HEK293T (cell line): Measurements from ENCODE around the gene AP5Z1.

Experiments
- CTCF ChIA-PET: fragments of 350-600 bp; formaldehyde crosslinking; extraction: SDS; loops from one replicate; lab custom pipeline; 2021; ENCODE audit warnings: antibody characterized with exemption, inconsistent platforms; lab: Yijun Ruan, JAX
- POLR2A ChIA-PET: fragments of 350-600 bp; formaldehyde crosslinking; extraction: SDS; loops from one replicate; lab custom pipeline; 2020; ENCODE audit warnings: antibody characterized with exemption, inconsistent platforms; lab: Yijun Ruan, JAX
- DNase-seq: peaks from one replicate; pipeline ENCODE4 v3.0.0; 2012; ENCODE audit warnings: mixed read lengths; ENCODE audit errors: extremely low spot score
- ARNT ChIP-seq: fragments of 450-650 bp; IDR thresholded peaks from 2 replicates; pipeline ENCODE4 v1.6.1; 2017; ENCODE audit warnings: mild to moderate bottlenecking
- BHLHE40 ChIP-seq: fragments of 450-650 bp; IDR thresholded peaks from 2 replicates; pipeline ENCODE4 v1.6.1; 2016; ENCODE audit warnings: mild to moderate bottlenecking, moderate library complexity, borderline replicate concordance
- CTBP1 ChIP-seq: fragments of 450-650 bp; IDR thresholded peaks from 2 replicates; pipeline ENCODE4 v1.6.1; 2016; ENCODE audit warnings: borderline replicate concordance
- ELF4 ChIP-seq: fragments of 450-650 bp; IDR thresholded peaks from 2 replicates; pipeline ENCODE4 v1.6.1; 2017; ENCODE audit warnings: antibody characterized with exemption
- FOXA1 ChIP-seq: fragments of 450-650 bp; IDR thresholded peaks from 2 replicates; pipeline ENCODE4 v1.6.1; 2016; ENCODE audit warnings: mild to moderate bottlenecking
- FOXK2 ChIP-seq: fragments of 450-650 bp; IDR thresholded peaks from 2 replicates; pipeline ENCODE4 v1.6.1; 2016; ENCODE audit warnings: mild to moderate bottlenecking
- FOXM1 ChIP-seq: fragments of 450-650 bp; IDR thresholded peaks from 2 replicates; pipeline ENCODE4 v1.6.1; 2017; ENCODE audit warnings: mild to moderate bottlenecking, borderline replicate concordance
- HDGF ChIP-seq: fragments of 450-650 bp; IDR thresholded peaks from 2 replicates; pipeline ENCODE4 v1.6.1; 2017; ENCODE audit warnings: antibody characterized with exemption, borderline replicate concordance
- L3MBTL2 ChIP-seq: fragments of 450-650 bp; conservative IDR thresholded peaks from 2 replicates; pipeline ENCODE4 v1.6.1; 2016; ENCODE audit warnings: mild to moderate bottlenecking
- LEF1 ChIP-seq: fragments of 450-650 bp; IDR thresholded peaks from 2 replicates; pipeline ENCODE4 v1.6.1; 2017; ENCODE audit warnings: mild to moderate bottlenecking, borderline replicate concordance
- NFRKB ChIP-seq: fragments of 450-650 bp; IDR thresholded peaks from 2 replicates; pipeline ENCODE4 v1.6.1; 2016; ENCODE audit warnings: mild to moderate bottlenecking, moderate library complexity
- PKNOX1 ChIP-seq: fragments of 450-650 bp; IDR thresholded peaks from 2 replicates; pipeline ENCODE4 v1.6.1; 2016
- SP1 ChIP-seq: fragments of 450-650 bp; IDR thresholded peaks from 2 replicates; pipeline ENCODE4 v1.6.1; 2017
- SUZ12 ChIP-seq: fragments of 450-650 bp; IDR thresholded peaks from 2 replicates; pipeline ENCODE4 v1.6.1; 2016; ENCODE audit warnings: mild to moderate bottlenecking
- TARDBP ChIP-seq: fragments of 450-650 bp; IDR thresholded peaks from 2 replicates; pipeline ENCODE4 v1.6.1; 2016
- ZNF384 ChIP-seq: fragments of 450-650 bp; IDR thresholded peaks from 2 replicates; pipeline ENCODE4 v1.6.1; 2016

AP5Z1 gene

DNA sequence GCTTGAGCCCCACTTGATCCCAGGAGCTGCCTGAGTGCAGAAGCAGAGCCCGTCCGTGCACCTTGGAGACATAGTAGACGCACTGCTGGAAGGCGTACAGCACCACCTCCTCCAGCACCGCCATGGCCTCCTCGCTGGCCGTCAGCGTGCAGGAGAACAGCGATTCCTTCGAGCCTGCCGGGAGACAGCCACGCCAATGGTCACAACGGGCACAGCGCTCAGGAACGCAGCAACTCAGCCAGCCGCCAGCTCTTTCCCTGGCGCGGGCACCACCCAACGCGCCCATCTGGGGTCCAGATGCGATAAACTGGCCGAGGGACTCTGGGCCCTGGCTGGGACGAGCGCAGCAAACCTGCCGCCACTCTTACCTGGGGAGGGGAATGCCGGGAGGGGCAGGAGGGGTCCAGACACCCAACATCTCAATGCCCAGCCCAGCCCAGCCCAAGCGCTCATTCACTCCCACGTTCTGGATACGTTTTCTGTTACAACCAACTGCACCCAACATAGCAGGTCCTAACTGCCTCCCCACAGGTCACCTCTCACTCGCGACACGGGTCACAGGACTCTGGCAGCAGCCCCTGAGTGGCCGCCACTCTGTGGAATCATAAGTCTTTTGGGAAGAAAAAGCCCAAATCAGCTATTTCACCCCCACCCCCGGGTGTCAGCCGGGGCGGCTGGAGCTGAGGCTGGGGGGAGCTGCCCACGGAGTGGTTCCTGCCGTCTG, 41.9 kb downstream of the AP5Z1 start:
- no peak for DNase-seq
- TF ChIP-seq CTBP1 (no peak), FOXA1 (no peak), SP1 (no peak)
- ChIA-PET CTCF (no interaction called here), POLR2A (no interaction called here)

DNA sequence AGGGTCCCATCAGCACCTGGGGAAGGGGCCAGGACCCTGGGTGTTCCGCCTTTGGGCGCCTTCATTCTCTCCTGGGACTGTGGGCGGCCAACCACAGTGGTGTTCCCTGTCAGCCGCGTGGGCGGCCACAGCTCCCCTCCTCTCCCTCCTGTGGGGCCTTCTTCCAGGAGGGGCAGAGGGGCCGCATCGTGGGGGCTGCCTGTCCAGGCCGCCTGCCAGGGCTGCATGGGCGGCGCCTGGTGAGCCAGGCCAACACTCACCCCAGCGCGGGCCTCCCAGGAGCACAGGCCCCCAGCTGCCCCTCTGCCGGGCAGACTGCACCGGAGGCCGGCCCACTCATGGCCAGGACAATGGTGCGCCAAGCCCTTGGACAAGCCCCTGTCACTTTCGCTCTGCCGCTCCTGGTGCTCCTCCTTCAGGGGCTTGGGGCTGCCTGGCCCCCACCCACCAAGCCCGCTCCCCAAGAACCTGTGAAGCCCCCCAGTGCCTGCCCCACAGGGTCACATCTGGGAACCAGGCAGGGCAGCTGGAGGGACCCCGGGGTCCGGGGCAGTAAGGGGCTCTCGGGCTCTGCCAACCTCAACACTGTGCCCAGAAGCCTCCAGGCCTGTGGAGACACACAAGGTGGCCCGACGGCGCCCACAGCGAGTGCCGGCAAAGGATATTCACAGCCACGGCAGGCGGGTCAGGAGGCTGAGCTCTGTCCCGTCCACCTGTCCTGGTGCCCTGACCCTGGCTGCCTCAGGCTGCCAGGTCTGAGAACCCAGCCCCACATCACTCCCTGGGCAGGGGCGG, 42.8 kb downstream of the AP5Z1 start:
- TF ChIP-seq ZNF384, result no peak
- TF ChIP-seq FOXM1, result no peak
- TF ChIP-seq L3MBTL2, result no peak
- no peak for TF ChIP-seq ELF4
- TF ChIP-seq NFRKB, result no peak
- TF ChIP-seq SUZ12, result no peak
- no peak for TF ChIP-seq HDGF
- no peak for TF ChIP-seq CTBP1
- TF ChIP-seq PKNOX1, result no peak
- ChIA-PET CTCF (no interaction called here), POLR2A (no interaction called here)
- no peak for DNase-seq

DNA sequence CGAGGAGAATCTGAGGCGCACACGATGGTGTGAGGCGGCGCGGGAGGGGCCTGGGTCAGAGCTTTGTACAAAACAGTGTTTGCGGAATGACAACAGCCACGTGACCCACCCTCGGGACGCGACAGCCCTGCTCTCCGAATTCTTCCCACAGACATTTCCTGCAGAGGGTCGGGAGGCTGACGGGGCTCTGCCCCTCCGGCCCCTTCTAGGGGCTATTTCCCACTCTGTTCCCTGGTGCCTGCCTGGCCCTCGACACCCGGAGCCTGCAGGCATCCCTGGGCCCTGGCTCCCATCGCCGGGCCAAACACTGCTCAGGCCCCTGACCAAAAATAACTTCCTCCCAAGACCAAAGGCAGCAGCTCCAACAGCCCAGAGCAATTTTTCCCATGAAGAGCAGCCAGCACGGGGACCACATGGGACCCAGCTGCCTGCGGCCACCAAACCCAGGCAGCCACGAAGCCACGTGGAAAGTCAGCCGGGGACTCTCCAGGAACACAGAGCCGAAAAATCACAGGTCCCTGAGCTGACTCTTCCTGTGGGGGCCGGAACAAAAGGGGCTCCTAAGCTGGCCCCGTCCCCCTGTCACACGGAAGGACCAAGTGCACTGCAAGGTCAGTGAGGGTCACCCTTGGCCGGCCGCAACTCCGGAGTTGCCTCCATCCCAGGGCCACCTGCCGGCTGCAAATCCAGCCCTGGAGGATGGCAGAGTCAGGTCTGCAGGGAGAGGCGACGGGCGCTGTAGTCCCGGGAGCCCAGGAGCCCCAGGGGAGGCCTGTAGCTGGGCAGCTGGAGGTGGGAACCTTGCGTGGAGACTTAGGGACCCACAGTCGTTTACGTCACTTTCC, 44.4 kb downstream of the AP5Z1 start:
- TF ChIP-seq BHLHE40 (no peak), HDGF (no peak)
- no peak for DNase-seq
- CTCF ChIA-PET, result no interaction called here
- POLR2A ChIA-PET, result no interaction called here

DNA sequence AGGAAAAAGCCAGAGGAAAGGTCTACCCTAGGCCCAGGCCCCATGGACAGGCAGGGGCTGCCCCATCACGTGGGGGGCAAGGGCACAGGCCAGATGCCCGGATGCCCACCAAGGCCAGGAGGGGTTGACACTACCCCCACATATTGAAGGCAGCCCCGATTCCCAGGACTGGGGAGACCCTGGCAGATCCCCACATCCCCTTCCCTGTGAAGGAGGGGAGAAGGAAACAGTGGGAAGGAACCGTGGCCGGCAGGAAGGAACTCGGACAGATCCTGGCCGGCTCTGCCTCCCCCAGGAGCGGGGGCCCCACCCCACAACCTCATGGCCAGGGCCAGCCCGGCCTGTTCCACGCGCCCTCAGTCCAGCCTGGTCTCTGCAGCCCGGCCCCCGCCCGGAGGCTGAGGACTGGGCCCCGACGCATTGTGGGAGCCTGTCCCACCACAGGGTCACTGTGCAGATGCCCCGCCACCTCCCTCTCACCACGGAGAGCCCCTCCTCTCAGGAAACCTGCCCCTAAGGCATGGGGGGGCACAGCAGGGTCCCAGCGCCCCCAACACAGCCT, 45.1 kb downstream of the AP5Z1 start:
- TF ChIP-seq HDGF (no peak), CTBP1 (no peak), ZNF384 (no peak)
- POLR2A ChIA-PET, result no interaction called here
- CTCF ChIA-PET, result no interaction called here
- no peak for DNase-seq

DNA sequence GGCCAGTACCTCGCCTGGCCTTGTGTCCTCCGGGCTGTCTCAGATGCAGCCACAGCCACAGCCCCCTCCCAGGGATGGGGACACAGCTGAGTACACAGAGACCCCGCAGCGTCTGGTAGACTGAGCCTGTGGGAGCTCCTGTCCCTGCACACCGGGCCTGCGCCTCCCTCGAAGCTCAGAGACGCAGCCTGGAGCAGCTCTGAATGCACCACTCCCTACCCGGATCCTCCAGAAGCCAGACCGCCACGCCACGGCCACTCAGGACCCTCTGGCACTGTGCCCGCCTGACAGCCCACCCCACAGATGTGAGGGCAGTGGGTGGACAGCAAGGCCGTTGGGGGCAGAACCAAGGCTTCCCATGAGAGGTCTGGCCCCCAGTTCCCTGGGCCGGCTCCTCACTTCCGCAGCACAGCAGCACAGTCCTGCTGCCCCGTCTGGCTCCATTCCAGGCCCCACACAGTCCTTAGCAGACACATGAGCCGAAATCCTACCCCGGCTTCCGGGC, 45.6 kb downstream of the AP5Z1 start:
- no peak for DNase-seq
- POLR2A ChIA-PET, result no interaction called here
- CTCF ChIA-PET, result no interaction called here
- TF ChIP-seq L3MBTL2 (no peak), TARDBP (no peak), PKNOX1 (no peak), BHLHE40 (no peak), CTBP1 (no peak), ARNT (no peak), FOXM1 (no peak), ELF4 (no peak), ZNF384 (no peak), SP1 (no peak), LEF1 (no peak), SUZ12 (no peak), NFRKB (no peak), FOXK2 (no peak), FOXA1 (no peak), HDGF (no peak)

GRCh38 chr7:4822677-4823076, 47.3 kb downstream of the AP5Z1 start:
- CTCF ChIA-PET, result no interaction called here
- no peak for TF ChIP-seq LEF1
- TF ChIP-seq PKNOX1, result no peak
- no peak for TF ChIP-seq NFRKB
- TF ChIP-seq SUZ12, result no peak
- no peak for TF ChIP-seq ELF4
- TF ChIP-seq TARDBP, result no peak
- TF ChIP-seq FOXA1, result no peak
- TF ChIP-seq FOXK2, result no peak
- no peak for TF ChIP-seq ZNF384
- TF ChIP-seq ARNT, result no peak
- no peak for TF ChIP-seq SP1
- TF ChIP-seq CTBP1, result no peak
- no peak for TF ChIP-seq L3MBTL2
- no peak for TF ChIP-seq BHLHE40
- no peak for TF ChIP-seq FOXM1
- TF ChIP-seq HDGF, result no peak
- POLR2A ChIA-PET, result no interaction called here
- no peak for DNase-seq
